ENCODE data around the gene ESPL1. TPM values are rescaled to one million over a fixed set of nuclear protein-coding genes. Genes with fewer than 3 reads are reported as not detected.

The ESPL1 gene
- total and polyA plus RNA-seq, 2 of the 13 experiments (the other 11 are each of a cell fraction or from before 2014, with no cell fraction given): 5.8 to 11.5 TPM

DNA sequence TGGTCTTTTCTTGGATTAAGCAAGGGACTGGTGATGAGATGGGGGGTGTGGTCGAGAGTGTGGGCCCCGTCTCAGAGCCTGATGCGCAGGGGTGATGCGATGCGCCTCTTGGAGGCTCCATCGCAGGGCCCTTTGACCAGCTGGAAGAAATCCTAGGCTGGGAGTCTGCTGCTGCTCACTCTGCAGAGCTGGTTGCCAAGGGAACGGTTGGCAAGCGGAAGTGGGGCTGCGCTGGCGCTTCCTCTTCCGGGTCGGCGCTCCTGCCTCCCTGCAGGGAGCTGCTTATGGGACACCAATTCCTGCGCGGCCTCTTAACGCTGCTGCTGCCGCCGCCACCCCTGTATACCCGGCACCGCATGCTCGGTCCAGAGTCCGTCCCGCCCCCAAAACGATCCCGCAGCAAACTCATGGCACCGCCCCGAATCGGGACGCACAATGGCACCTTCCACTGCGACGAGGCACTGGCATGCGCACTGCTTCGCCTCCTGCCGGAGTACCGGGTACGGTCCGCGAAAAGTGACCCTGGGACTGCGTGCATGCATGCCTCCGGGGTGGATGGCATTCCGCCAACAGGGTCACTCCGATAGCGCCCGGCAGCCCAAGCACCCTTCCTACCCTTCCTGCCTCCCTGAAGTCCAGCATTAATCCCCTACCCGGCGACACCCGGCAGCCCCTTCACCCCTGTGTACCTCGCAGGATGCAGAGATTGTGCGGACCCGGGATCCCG is 31.5 kb downstream of the ESPL1 start, which contains the start of gene MYG1 (continued):
- TF ChIP-seq, protein P1, sequence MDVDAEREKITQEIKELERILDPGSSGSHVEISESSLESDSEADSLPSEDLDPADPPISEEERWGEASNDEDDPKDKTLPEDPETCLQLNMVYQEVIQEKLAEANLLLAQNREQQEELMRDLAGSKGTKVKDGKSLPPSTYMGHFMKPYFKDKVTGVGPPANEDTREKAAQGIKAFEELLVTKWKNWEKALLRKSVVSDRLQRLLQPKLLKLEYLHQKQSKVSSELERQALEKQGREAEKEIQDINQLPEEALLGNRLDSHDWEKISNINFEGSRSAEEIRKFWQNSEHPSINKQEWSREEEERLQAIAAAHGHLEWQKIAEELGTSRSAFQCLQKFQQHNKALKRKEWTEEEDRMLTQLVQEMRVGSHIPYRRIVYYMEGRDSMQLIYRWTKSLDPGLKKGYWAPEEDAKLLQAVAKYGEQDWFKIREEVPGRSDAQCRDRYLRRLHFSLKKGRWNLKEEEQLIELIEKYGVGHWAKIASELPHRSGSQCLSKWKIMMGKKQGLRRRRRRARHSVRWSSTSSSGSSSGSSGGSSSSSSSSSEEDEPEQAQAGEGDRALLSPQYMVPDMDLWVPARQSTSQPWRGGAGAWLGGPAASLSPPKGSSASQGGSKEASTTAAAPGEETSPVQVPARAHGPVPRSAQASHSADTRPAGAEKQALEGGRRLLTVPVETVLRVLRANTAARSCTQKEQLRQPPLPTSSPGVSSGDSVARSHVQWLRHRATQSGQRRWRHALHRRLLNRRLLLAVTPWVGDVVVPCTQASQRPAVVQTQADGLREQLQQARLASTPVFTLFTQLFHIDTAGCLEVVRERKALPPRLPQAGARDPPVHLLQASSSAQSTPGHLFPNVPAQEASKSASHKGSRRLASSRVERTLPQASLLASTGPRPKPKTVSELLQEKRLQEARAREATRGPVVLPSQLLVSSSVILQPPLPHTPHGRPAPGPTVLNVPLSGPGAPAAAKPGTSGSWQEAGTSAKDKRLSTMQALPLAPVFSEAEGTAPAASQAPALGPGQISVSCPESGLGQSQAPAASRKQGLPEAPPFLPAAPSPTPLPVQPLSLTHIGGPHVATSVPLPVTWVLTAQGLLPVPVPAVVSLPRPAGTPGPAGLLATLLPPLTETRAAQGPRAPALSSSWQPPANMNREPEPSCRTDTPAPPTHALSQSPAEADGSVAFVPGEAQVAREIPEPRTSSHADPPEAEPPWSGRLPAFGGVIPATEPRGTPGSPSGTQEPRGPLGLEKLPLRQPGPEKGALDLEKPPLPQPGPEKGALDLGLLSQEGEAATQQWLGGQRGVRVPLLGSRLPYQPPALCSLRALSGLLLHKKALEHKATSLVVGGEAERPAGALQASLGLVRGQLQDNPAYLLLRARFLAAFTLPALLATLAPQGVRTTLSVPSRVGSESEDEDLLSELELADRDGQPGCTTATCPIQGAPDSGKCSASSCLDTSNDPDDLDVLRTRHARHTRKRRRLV (CRISPR knock-in tag; IDR thresholded peaks at IDR 0.05): 0 out of 2 replicates have a peak, but pooled peaks have one; percentile 57
- TF ChIP-seq, protein P2, sequence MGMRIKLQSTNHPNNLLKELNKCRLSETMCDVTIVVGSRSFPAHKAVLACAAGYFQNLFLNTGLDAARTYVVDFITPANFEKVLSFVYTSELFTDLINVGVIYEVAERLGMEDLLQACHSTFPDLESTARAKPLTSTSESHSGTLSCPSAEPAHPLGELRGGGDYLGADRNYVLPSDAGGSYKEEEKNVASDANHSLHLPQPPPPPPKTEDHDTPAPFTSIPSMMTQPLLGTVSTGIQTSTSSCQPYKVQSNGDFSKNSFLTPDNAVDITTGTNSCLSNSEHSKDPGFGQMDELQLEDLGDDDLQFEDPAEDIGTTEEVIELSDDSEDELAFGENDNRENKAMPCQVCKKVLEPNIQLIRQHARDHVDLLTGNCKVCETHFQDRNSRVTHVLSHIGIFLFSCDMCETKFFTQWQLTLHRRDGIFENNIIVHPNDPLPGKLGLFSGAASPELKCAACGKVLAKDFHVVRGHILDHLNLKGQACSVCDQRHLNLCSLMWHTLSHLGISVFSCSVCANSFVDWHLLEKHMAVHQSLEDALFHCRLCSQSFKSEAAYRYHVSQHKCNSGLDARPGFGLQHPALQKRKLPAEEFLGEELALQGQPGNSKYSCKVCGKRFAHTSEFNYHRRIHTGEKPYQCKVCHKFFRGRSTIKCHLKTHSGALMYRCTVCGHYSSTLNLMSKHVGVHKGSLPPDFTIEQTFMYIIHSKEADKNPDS (CRISPR knock-in tag; IDR thresholded peaks at IDR 0.05): no peak
- TF ChIP-seq SMYD3 (CRISPR knock-in tag; IDR thresholded peaks at IDR 0.05) (peak; percentile 97), ZBTB21 (CRISPR knock-in tag; IDR thresholded peaks at IDR 0.05) (no peak), ZNF781 (CRISPR knock-in tag; IDR thresholded peaks at IDR 0.05; ENCODE audit: borderline replicate concordance, not compliant biosample characterization) (no peak), REL (CRISPR knock-in tag; conservative IDR thresholded peaks at IDR 0.05) (no peak; the same call in 1 of the 2 replicates)
- TF ChIP-seq, protein P3, sequence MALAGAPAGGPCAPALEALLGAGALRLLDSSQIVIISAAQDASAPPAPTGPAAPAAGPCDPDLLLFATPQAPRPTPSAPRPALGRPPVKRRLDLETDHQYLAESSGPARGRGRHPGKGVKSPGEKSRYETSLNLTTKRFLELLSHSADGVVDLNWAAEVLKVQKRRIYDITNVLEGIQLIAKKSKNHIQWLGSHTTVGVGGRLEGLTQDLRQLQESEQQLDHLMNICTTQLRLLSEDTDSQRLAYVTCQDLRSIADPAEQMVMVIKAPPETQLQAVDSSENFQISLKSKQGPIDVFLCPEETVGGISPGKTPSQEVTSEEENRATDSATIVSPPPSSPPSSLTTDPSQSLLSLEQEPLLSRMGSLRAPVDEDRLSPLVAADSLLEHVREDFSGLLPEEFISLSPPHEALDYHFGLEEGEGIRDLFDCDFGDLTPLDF (CRISPR knock-in tag; IDR thresholded peaks at IDR 0.05): 0 out of 2 replicates have a peak, but pooled peaks have one; percentile 27
- TF ChIP-seq, protein P4, sequence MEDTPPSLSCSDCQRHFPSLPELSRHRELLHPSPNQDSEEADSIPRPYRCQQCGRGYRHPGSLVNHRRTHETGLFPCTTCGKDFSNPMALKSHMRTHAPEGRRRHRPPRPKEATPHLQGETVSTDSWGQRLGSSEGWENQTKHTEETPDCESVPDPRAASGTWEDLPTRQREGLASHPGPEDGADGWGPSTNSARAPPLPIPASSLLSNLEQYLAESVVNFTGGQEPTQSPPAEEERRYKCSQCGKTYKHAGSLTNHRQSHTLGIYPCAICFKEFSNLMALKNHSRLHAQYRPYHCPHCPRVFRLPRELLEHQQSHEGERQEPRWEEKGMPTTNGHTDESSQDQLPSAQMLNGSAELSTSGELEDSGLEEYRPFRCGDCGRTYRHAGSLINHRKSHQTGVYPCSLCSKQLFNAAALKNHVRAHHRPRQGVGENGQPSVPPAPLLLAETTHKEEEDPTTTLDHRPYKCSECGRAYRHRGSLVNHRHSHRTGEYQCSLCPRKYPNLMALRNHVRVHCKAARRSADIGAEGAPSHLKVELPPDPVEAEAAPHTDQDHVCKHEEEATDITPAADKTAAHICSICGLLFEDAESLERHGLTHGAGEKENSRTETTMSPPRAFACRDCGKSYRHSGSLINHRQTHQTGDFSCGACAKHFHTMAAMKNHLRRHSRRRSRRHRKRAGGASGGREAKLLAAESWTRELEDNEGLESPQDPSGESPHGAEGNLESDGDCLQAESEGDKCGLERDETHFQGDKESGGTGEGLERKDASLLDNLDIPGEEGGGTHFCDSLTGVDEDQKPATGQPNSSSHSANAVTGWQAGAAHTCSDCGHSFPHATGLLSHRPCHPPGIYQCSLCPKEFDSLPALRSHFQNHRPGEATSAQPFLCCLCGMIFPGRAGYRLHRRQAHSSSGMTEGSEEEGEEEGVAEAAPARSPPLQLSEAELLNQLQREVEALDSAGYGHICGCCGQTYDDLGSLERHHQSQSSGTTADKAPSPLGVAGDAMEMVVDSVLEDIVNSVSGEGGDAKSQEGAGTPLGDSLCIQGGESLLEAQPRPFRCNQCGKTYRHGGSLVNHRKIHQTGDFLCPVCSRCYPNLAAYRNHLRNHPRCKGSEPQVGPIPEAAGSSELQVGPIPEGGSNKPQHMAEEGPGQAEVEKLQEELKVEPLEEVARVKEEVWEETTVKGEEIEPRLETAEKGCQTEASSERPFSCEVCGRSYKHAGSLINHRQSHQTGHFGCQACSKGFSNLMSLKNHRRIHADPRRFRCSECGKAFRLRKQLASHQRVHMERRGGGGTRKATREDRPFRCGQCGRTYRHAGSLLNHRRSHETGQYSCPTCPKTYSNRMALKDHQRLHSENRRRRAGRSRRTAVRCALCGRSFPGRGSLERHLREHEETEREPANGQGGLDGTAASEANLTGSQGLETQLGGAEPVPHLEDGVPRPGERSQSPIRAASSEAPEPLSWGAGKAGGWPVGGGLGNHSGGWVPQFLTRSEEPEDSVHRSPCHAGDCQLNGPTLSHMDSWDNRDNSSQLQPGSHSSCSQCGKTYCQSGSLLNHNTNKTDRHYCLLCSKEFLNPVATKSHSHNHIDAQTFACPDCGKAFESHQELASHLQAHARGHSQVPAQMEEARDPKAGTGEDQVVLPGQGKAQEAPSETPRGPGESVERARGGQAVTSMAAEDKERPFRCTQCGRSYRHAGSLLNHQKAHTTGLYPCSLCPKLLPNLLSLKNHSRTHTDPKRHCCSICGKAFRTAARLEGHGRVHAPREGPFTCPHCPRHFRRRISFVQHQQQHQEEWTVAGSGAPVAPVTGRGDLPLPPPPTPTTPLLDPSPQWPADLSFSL (CRISPR knock-in tag; IDR thresholded peaks at IDR 0.05): peak; percentile 27; the same call in 1 of the 2 replicates
- TF ChIP-seq, protein P5, sequence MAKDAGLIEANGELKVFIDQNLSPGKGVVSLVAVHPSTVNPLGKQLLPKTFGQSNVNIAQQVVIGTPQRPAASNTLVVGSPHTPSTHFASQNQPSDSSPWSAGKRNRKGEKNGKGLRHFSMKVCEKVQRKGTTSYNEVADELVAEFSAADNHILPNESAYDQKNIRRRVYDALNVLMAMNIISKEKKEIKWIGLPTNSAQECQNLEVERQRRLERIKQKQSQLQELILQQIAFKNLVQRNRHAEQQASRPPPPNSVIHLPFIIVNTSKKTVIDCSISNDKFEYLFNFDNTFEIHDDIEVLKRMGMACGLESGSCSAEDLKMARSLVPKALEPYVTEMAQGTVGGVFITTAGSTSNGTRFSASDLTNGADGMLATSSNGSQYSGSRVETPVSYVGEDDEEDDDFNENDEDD (CRISPR knock-in tag; IDR thresholded peaks at IDR 0.05; ENCODE audit: borderline replicate concordance): peak; percentile 76; the same call in 1 of the 2 replicates

Data from HepG2 (cell line).